Aorta (tissue), 5 donors: ENCODE results near the gene PRKAR1B. TPM values are rescaled to one million over a fixed set of nuclear protein-coding genes. Genes with fewer than 3 reads are reported as not detected.

Source experiments
- ATAC-seq: fragments of 200-7000 bp; cut with Tn5 transposase; one replicate; pipeline ENCODE4 v1.9.1; 2022; ENCODE audit warnings: moderate library complexity; ENCODE audit not compliant: low FRiP score
- DNase-seq, 2 donors: peaks; one replicate each; pipeline ENCODE4 v3.0.0-alpha.2; 2020
- H3K27ac ChIP-seq, 2 donors: one replicate each; pipeline ENCODE4 v1.5.1; 2013; ENCODE audit warnings: low read length in 2 of 2, mild to moderate bottlenecking in 2 of 2, moderate library complexity in 2 of 2, control low read depth in 1 of 2, inconsistent platforms in 1 of 2, low read depth in 1 of 2
- H3K27me3 ChIP-seq, 2 donors: one replicate each; pipeline ENCODE4 v1.6.1; 2013; ENCODE audit warnings: control low read depth in 1 of 2, low read length in 1 of 2, mild to moderate bottlenecking in 1 of 2, moderate library complexity in 1 of 2; ENCODE audit not compliant: insufficient read depth in 2 of 2, control insufficient read depth in 1 of 2
- H3K36me3 ChIP-seq, 2 donors: one replicate each; pipeline ENCODE4 v1.6.1; 2013; ENCODE audit warnings: control low read depth in 1 of 2, low read length in 1 of 2, mild to moderate bottlenecking in 1 of 2; ENCODE audit not compliant: insufficient read depth in 2 of 2, control insufficient read depth in 1 of 2
- H3K4me1 ChIP-seq, 2 donors: one replicate each; pipeline ENCODE4 v1.6.1; 2013; ENCODE audit warnings: low read length in 2 of 2, control low read depth in 1 of 2, mild to moderate bottlenecking in 1 of 2, moderate library complexity in 1 of 2; ENCODE audit not compliant: insufficient read depth in 2 of 2, control insufficient read depth in 1 of 2
- H3K4me3 ChIP-seq, 2 donors: one replicate each; pipeline ENCODE4 v1.5.1; 2013; ENCODE audit warnings: low read length in 2 of 2, control low read depth in 1 of 2, mild to moderate bottlenecking in 1 of 2
- H3K9me3 ChIP-seq: one replicate; pipeline ENCODE4 v1.6.1; 2013; ENCODE audit warnings: mild to moderate bottlenecking, low read length; ENCODE audit not compliant: control insufficient read depth
- WGBS, 2 donors: extraction: QIAGEN DNeasy Blood & Tissue Kit; methylation state at CpG; one replicate each; pipeline ENCODE4 v1.1.7; 2013; 5-methylcytosine and 5-hydroxymethylcytosine counted together
- intact Hi-C, 2 donors: fragments of 100-400 bp; cut with DNase I; formaldehyde crosslinking; loops; one replicate each; pipeline versions ENCODE4 v1.14.2 to v1.15.0; 2022
- polyA plus RNA-seq, 2 donors: library from polyadenylated mRNA; stranded (reverse); fragments of 200-250 nt; gene quantifications; one replicate each; pipeline ENCODE4 v1.2.3, GENCODE V29; 2013
- total RNA-seq, 2 donors: library from RNA; stranded (reverse); fragmentation: NEBNext Ultra II Directional; extraction: Animal tissue kit (Norgen Biotek cat#: 25700); gene quantifications; one replicate each; pipeline ENCODE4 v1.2.1, GENCODE V29; 2021
- donor health status: healthy with polysubstance abuse.
- donor health status: Bipolar disorder and iron deficiency.
- donor health status: DM: no; HTN: no; CAD: no.
- donor health status: DM: no; HTN: no; CAD: no.
- donor health status: DM: yes; HTN: yes; CAD: no.

The PRKAR1B gene
- total and polyA plus RNA-seq, 4 donors: 6.6 to 16.2 (median 14.1) TPM

- Histone ChIP-seq H3K27ac (peak overlapping the region in 1 of 2 donors; percentile 10), H3K4me3 (no peak overlapping the region), H3K27me3 (no peaks in the 10 kb centered on the region), H3K4me1 (no peaks in the 10 kb centered on the region), H3K9me3 (no peaks in the 10 kb centered on the region), H3K36me3 (no peaks in the 10 kb centered on the region)
- DNase-seq (no peak), ATAC-seq (no peak)
- intact Hi-C loops: no loop called here
- WGBS, 2 donors: 14 to 16% methylated on average over 23 of the region's 23 CpGs
Measured at GRCh38 chr7:574661-575395, 152.3 kb downstream of the PRKAR1B start.

- no peaks in the 10 kb centered on the region for H3K27me3 ChIP-seq
- DNase-seq (no peak), ATAC-seq (no peak)
- 85 to 90% methylated on average over 23 of the region's 23 CpGs for WGBS, 2 donors
- no peak overlapping the region for H3K4me3 ChIP-seq
- intact Hi-C loops: no loop called here
- no peak overlapping the region for H3K27ac ChIP-seq
- H3K36me3 ChIP-seq: no peaks in the 10 kb centered on the region
- H3K9me3 ChIP-seq: no peaks in the 10 kb centered on the region
- H3K4me1 ChIP-seq: no peaks in the 10 kb centered on the region
Measured at GRCh38 chr7:573933-574381, 153.1 kb downstream of the PRKAR1B start.

DNA sequence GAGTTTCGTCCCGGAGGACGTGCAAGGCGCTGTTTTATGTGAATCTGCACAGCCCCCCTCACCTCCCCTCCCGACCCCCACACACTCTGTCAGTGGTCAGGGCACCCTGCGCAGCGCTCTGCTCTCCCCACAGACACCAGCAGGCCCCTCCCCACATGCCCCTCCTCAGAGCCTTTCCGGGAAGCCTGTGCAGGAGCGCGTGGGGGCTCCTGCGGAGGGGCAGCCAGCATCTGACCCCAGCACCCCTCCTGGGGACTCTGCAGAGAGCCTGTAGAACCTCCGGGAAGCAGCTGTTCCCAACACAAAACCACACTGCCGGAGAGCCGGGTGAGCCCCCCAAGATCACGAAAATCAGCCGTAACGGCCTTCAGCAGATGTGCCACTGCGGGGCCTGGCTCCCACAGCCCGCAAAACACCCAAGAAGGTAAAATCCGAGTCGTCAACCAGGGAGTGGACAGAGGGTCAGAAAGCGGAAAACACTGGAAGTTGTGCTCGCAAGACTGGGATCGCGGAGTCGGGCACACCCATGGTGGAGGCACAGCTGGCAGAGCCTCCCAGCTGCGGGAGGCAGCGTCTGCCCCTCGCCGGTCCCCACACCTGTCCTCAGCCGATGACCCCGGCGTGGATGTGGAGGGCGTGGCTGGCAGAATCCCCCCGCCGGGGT lies 153.7 kb downstream of the PRKAR1B start:
- H3K27ac ChIP-seq: no peak overlapping the region
- no peaks in the 10 kb centered on the region for H3K27me3 ChIP-seq
- no peak for ATAC-seq
- intact Hi-C loops: no loop called here
- no peaks in the 10 kb centered on the region for H3K36me3 ChIP-seq
- no peak overlapping the region for H3K4me3 ChIP-seq
- no peaks in the 10 kb centered on the region for H3K9me3 ChIP-seq
- 96 to 97% methylated on average over 36 of the region's 36 CpGs for WGBS, 2 donors
- DNase-seq: no peak
- H3K4me1 ChIP-seq: no peaks in the 10 kb centered on the region

- intact Hi-C loops: no loop called here
- H3K27ac ChIP-seq: no peak overlapping the region
- no peaks in the 10 kb centered on the region for H3K27me3 ChIP-seq
- no peak for DNase-seq
- H3K4me1 ChIP-seq: no peaks in the 10 kb centered on the region
- no peaks in the 10 kb centered on the region for H3K9me3 ChIP-seq
- WGBS, 2 donors: 95% methylated on average over 41 to 45 of the region's 45 CpGs
- ATAC-seq: no peak
- H3K4me3 ChIP-seq: no peak overlapping the region
- H3K36me3 ChIP-seq: no peaks in the 10 kb centered on the region
Measured at GRCh38 chr7:572416-573268, 154.4 kb downstream of the PRKAR1B start.

- H3K36me3 ChIP-seq: no peaks in the 10 kb centered on the region
- ATAC-seq (no peak), DNase-seq (no peak)
- no peak overlapping the region for H3K4me3 ChIP-seq
- no peaks in the 10 kb centered on the region for H3K4me1 ChIP-seq
- no peaks in the 10 kb centered on the region for H3K9me3 ChIP-seq
- no peaks in the 10 kb centered on the region for H3K27me3 ChIP-seq
- WGBS, 2 donors: 97 to 98% methylated on average over 38 of the region's 38 CpGs
- intact Hi-C loops: no loop called here
- H3K27ac ChIP-seq: no peak overlapping the region
Measured at GRCh38 chr7:571718-572415, 155.2 kb downstream of the PRKAR1B start.

DNA sequence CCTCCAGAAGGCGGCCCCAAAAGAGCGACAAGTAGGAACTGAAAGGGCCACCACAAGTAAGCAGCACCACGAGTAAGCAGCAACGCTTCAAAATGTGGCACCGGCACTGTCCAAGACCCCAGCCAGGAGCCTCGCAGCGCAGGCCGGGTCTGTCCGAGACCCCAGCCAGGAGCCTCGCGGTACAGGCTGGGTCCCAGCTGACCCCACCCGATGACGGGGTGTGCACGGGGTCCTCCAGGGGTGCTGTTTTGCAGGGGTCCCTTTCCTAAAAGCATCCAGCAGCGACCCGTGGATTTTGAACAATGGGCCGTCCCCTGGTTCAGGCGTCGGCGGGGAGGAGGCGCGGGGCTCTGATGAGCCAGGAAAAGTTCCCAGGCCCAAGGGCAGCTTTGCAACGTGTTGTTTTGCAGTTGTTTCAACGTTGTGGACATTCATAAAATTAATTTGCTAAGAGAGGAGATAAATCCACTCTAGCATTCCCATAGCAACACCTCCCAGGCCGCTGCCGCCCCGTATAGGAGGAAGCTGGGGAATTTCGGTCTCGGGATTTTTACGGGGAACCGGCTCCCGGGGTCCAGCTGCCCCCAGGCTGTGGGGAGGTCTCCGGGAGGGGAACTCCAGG lies 155.9 kb downstream of the PRKAR1B start:
- no peak for DNase-seq
- Histone ChIP-seq H3K36me3 (no peaks in the 10 kb centered on the region), H3K4me3 (no peak overlapping the region), H3K27ac (no peak overlapping the region), H3K9me3 (no peaks in the 10 kb centered on the region), H3K27me3 (no peaks in the 10 kb centered on the region), H3K4me1 (no peaks in the 10 kb centered on the region)
- intact Hi-C loops: no loop called here
- no peak for ATAC-seq
- 95 to 96% methylated on average over 33 of the region's 33 CpGs for WGBS, 2 donors

DNA sequence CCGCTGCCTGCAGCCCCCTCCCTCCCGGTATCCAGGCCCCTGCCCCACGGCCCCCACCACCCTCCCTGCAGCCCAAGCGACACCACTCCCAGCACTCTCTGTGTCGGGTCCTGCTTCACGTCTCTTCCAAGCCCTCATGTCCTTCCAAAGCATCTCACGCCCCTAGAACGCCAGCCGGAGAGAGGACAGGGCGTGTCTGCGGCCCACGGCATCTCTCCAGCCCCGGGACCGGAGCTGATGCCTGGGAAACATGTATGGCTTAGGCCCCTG lies 156.3 kb downstream of the PRKAR1B start:
- intact Hi-C loops: no loop called here

More for the DNA sequence above, 156.3 kb downstream of the PRKAR1B start:
- H3K27me3 ChIP-seq: no peaks in the 10 kb centered on the region
- DNase-seq: no peak
- no peaks in the 10 kb centered on the region for H3K4me1 ChIP-seq
- H3K4me3 ChIP-seq: no peak overlapping the region
- H3K27ac ChIP-seq: no peak overlapping the region
- no peaks in the 10 kb centered on the region for H3K36me3 ChIP-seq
- WGBS, 2 donors: 90 to 93% methylated on average over 14 of the region's 14 CpGs
- H3K9me3 ChIP-seq: no peaks in the 10 kb centered on the region
- no peak for ATAC-seq
